ENCODE measurements around the gene TIMM44.
"Not testable (repeated sequence)": the region's sequence is repeated elsewhere in the genome, so short reads cannot be mapped to it uniquely, and the experiment has no call there.

Gene TIMM44

GRCh38 chr19:7894612-7895309, 48.7 kb downstream of the TIMM44 start:
- no peak for DNase-seq

DNA sequence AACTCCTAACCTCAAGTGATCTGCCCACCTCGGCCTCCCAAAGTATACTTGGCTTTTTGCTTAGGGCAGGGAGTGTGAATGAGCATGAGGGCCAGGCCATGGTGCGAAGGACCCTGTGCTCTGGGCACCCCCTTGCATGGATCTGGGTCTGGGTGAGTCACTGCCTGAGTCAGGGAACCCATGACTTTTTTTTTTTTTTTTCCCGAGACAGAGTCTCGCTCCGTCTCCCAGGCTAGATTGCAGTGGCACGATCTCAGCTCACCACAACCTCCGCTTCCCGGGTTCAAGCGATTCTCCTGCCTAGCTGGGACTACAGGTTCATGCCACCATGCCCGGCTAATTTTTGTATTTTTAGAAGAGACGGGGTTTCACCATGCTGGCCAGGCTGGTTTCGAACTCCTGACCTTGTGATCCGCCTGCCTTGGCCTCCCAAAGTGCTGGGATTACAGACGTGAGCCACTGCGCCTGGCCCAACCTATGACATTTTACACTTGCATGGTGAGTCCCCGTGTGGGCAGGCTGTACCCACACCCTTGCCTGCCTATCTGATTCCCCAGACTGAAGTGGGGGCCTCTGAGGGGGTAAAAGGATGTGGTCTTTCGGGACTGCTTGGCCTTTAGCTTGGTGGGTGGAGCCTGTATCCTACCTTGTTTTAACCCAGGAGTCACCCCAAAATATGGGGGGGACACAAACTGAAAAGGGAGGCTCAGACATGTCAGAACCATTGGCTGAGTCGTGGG, 49.9 kb downstream of the TIMM44 start:
- not testable (repeated sequence) for DNase-seq

- no peak for DNase-seq
Observed at GRCh38 chr19:7888826-7889217, 54.6 kb downstream of the TIMM44 start.

DNA sequence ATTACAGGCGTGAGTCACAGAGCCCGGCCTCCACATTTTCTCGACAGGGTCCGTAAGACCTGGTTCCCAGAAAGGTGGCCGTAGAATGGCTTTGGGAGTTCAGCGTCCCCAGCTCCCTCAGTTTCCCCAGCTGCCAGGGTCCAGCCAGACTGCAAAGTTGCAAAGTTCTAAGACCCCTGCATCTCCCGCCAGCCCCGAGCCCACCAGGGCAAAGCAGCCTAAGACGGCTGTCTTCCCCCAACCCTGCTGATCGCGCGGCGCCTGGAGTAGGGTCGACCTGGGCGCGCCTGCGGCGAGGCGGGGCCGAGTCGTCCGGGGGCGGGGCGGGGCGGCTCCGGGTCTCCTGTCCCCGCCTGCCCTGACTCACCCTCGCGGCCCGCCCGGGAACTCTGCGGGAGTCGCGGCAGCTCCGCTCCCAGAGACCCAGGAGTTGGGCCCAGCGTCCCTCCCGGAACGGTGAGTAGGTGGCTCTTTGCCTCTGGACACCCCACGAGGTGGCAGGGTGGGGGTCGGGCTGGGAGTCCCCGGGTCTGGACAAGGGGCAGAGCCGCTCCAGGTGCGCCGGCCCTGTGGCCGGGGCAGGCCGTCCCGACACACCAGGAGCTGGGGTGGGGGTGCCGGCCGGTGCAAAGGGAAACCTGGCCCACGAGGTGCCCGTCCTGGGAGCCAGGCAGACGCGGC, 55.2 kb downstream of the TIMM44 start, which contains the start of gene LRRC8E:
TSS of gene LRRC8E (plus strand) at position 366 of the 681 bp plus-strand sequence. CDS start 7,094 bp downstream, outside the sequence.
- no peak for DNase-seq

- no peak for DNase-seq
Observed at GRCh38 chr19:7887408-7888144, 55.9 kb downstream of the TIMM44 start.

GRCh38 chr19:7885818-7886217, 57.6 kb downstream of the TIMM44 start:
- no peak for DNase-seq

GRCh38 chr19:7883796-7884570, 59.5 kb downstream of the TIMM44 start:
- DNase-seq = no peak

DNA sequence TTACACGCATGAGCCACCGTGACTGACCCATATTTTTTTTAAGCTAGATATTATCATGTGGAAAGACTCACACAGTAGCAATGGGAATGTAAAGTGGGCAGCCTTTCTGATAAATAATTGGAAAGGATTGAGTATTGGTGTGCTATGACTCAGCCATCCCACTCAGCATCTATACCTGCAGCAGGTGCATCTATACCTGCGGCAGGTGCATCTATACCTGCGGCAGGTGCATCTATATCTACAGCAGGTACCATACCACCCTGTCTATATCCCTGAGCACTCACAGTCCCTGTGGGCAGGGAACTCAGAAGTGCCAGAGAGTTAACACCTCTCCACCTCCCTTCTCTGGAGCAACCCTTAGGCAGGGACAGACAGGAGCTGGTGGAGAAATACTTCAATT, 60.4 kb downstream of the TIMM44 start:
- DNase-seq = no peak

DNA sequence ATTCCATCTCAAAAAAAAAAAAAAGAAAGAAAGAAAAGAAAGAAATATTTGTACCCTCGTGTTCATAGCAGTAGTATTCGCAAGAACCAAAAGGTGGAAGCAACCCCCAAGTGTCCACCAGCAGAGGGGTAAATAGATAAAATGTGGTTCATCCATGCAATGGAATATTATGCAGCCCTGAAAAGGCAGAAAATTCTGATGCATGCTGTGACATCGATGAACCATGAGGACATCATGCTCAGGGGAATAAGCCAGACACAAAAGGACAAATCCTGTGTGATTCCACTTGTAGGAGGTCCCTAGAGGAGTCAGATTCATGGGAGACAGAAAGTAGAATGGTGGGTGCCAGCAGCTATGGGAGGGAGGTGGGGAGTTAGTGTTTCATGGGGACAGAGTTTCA, 61.6 kb downstream of the TIMM44 start:
- DNase-seq = no peak

- no peak for DNase-seq
Observed at GRCh38 chr19:7879836-7880235, 63.6 kb downstream of the TIMM44 start.

- DNase-seq = no peak
Observed at GRCh38 chr19:7879111-7879807, 64.2 kb downstream of the TIMM44 start.

GRCh38 chr19:7877249-7877836, 66.1 kb downstream of the TIMM44 start:
- no peak for DNase-seq

Data from activated CD4-positive, CD25-positive, alpha-beta regulatory T cell treated with anti-CD3 and anti-CD28 coated beads, Interleukin-2, amount 50 U/mL, for 72 hours (primary cell).